Activated CD4-positive, CD25-positive, alpha-beta regulatory T cell treated with anti-CD3 and anti-CD28 coated beads, Interleukin-2, amount 50 U/mL, for 16 hours (primary cell): ENCODE measurements around the gene IQCE.
A peak's percentile ranks its signal among the peaks of the same experiment; 100 is the strongest.
"Not testable (repeated sequence)": the region's sequence is repeated elsewhere in the genome, so short reads cannot be mapped to it uniquely, and the experiment has no call there.

Experiments used
- DNase-seq: peaks from one replicate; pipeline ENCODE4 v3.0.0-alpha.2; 2020; ENCODE audit warnings: low read depth, low spot score

Gene IQCE

GRCh38 chr7:2554661-2555111 is 4.1 kb upstream of the IQCE start:
- no peak for DNase-seq

DNA sequence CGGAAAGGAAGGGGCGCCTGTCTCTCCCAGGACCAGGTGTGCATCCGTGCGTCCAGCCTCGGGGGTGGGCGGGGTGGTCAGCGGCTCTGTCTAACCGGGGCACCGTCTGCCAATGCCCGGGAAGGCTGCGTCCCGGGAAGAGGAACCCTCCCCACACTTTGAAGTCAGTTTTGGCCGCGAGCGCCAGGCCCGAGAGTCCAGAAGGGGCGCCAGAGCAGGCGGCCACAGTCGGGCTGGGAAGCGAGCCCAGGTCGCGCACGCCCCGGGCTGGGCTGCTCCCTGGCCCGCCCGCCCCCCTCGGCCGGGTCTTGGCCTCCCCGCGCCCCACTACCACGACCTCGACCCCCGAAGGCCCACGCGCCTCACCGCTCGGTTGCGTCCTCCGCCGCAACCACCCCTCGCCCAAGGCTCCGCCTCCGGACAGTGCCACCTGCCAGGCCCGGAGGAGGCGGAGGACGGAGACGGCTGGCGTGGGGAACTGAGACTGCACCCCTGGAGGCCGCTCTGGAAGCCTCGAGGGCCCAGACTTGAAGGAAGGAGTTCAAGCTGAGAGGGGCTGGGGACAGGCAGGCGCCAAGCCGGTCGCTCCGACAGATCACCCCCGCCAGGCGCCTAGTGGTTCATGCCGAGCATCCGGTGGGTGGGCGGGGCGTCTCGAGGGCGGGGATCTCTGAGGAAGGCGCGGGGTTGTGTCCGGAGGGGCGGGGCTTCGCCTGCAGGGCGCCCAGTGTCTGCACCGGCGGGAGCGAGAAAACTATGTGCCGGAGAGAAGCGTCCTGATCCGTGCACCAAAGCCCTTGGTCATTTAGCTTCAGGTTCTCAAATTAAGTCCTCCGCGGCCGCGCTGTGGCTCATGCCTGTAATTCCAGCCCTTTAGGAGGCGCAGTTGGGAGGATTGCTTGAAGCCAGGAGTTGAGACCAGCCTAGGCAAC is 3.4 kb upstream of the IQCE start, which contains the start of gene BRAT1:
Gene BRAT1, minus strand, starts transcription at position 404 of the 932 bp plus-strand sequence. CDS start 1,093 bp downstream, outside the sequence.
- DNase-seq = peak; percentile 87

- DNase-seq = no peak
Measured at GRCh38 chr7:2559283-2559950, 638 bp downstream of the IQCE start.

GRCh38 chr7:2563955-2564354 is 5.2 kb downstream of the IQCE start:
- DNase-seq = not testable (repeated sequence)

DNA sequence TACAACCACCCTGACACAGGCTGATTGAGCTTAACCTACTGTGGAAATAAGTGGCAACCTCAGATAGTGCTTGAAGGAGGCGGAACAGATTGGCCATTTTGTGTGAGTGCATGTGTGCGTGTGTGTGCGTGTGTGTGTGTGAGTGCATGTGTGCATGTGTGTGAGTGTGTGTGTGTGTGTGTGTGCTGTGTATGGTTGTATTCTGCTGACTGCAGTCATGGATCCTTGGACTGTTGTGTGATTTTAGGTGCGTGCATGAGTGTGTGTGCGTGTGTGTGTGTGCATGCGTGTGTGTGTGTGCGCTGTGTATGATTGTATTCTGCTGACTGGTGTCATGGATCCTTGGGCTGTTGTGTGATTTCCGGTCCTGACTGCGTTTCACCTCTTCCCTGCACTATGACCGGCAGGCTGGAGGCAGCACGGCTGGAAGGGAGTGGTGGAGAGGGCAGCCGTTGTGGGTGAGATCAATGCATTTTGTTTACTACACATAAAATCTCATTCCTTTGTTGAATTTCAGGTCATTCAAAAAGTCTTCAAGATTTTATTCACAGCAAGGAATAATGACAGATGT is 6.3 kb downstream of the IQCE start:
- DNase-seq = no peak

- no peak for DNase-seq
Measured at GRCh38 chr7:2566348-2566889, 7.6 kb downstream of the IQCE start.

DNA sequence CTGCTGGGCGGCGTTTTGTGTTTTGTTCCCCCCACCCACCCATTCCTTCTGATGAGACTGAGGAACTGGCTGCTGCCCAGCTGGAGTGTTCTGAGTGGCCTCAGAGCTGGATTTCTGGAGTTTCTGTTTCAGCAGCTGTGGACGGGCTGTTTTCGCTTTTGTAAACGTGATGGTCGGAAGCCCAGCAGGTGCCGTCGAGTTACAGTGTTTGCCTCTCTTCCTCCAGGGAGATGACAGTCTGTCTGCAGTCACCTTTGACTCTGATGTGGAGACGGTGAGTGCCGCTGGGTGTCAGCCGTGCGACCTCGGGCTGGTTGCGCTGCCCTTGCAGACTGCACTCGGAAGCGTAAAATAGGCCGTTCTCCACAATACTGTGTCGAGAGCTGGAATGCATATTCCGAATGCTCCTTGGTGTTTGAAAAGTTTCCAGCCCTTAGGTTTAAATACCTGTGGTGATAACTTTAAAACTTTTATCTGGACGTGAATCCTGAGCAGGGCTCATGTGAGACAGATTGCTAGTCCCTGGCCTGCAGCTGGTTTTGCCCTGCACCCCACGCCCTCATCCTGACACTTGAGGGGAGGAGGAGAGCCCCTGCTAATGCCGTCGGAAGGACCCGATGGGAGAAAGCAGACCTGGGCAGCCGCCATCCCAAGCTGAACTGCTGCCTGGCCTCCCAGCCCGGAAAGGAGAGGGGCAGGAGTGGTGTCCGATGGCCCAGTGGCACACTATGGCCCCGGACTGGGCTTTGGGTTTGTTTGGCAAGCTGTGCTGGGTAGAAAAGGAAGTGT is 8.3 kb downstream of the IQCE start:
- DNase-seq = no peak

- no peak for DNase-seq
Measured at GRCh38 chr7:2567679-2568278, 9.0 kb downstream of the IQCE start.

DNA sequence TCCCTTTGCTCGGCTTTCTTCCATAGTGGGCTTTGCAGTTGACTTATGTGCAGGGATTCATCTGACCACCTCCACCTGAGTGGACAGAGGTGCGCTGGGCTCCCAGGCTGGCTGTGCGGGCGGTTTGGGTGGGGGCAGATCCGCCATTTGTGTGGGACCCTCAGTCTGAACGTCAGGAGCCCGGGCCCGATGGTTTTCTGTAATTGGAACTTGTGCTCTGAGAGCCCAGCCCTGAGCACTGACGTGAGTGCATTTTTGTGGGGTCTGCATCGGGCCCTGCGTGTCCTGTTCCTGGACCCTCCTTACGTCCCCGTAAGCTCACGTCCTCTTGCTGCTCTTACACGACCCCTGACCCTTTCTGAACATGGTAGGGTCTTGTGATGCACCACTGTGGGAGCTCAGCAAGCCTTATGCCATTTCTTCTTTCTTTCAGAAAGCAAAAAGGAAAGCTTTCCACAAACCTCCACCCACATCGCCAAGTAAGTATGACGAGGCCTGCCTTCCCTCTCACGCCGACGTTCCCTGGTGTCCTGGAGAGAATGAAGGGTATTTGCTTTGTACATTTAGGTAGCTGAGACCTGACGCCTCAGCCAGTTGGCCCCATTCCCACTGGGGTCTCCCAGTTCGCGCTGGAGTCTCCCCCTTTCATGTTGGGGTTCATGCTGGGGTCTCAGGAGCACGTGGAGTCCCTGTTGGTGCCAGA is 9.9 kb downstream of the IQCE start:
- DNase-seq = no peak

- no peak for DNase-seq
Measured at GRCh38 chr7:2569421-2569820, 10.6 kb downstream of the IQCE start.

GRCh38 chr7:2570021-2570420 is 11.2 kb downstream of the IQCE start:
- no peak for DNase-seq

DNA sequence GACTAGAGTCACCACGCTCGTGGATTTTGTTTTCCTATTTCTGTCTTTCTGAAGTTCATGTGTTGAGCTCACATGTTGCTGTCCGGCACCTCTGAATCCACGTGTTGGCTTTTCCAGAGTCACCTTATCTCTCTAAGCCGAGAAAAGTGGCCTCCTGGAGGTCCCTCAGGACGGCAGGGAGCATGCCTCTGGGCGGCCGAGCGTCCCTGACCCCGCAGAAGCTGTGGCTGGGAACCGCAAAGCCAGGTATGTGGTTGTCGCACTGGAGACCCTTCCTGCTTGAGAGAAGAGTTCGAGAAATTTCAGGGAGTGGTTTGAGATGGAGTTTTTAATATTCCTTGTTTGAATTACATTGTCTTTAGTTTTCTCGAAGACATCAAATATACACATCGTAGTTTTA is 12.6 kb downstream of the IQCE start:
- DNase-seq = no peak

DNA sequence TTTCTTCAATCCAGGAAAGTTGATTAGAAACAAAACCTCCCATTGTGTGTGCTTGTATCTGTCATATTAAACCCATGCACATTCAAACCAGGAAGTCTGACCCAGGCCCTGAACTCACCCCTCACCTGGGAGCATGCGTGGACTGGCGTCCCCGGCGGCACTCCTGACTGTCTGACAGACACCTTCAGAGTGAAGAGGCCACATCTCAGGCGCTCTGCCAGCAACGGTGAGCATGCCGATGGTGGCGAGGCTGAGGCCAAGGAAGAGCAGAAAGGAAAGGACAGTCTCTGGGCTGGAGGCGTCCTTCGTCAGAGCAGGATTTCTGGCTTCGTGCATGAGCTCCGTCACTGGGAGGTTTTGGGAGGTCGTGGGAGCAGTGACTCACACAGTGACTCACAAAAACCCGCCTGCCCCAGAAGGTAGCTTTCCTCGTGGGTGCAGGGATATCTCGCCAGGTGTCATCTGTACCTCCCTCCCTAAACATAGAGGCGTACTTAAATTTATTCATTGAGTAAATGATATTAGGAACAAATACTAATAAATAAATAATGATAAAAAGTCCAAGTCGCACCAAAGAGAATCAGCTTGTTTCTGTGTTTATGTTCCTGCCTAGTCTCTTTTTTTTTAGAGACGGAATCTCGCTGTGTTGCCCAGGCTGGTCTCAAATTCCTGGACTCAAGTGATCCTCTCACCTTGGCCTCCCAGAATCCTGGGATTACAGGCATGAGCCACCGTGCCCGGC is 13.5 kb downstream of the IQCE start:
- DNase-seq = no peak

GRCh38 chr7:2573761-2574160 is 15.0 kb downstream of the IQCE start:
- no peak for DNase-seq

GRCh38 chr7:2575046-2575732 is 16.4 kb downstream of the IQCE start:
- no peak for DNase-seq

GRCh38 chr7:2575733-2576340 is 17.1 kb downstream of the IQCE start:
- no peak for DNase-seq

- no peak for DNase-seq
Measured at GRCh38 chr7:2576742-2577491, 18.1 kb downstream of the IQCE start.
